COLO668 (cell line): ENCODE results near the gene HLA-A.
"Not testable (repeated sequence)": the region's sequence is repeated elsewhere in the genome, so short reads cannot be mapped to it uniquely, and the experiment has no call there.

Source experiments
- DNase-seq: peaks from one replicate; lab custom pipeline; 2025; ENCODE audit not compliant: unreplicated experiment; lab: John Stamatoyannopoulos, UW

HLA-A gene

GRCh38 chr6:29942275-29943052, at the start of gene HLA-A:
TSS of gene HLA-A (plus strand) at chr6:29942532. CDS start at chr6:29942554, 22 bp downstream.
- peak; percentile 70 for DNase-seq

DNA sequence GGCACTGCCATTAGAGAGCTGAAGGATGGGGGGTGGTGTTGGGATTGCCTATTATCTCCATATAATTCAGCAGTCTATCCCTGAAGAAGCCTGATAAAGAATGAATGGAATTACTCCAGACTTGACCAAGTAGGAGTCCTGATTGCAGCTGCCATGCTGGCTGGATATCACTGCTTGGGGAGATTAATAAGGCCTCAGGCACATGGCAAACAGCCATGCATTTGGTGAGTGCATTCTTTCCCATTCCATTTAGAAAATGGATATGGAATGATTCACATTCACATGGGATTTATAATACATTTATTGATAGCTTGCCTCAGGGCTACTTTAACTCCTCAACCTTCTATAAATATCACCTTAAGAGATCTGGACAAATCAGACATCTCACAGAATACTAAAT, 49.6 kb upstream of the HLA-A start:
- no peak for DNase-seq

DNA sequence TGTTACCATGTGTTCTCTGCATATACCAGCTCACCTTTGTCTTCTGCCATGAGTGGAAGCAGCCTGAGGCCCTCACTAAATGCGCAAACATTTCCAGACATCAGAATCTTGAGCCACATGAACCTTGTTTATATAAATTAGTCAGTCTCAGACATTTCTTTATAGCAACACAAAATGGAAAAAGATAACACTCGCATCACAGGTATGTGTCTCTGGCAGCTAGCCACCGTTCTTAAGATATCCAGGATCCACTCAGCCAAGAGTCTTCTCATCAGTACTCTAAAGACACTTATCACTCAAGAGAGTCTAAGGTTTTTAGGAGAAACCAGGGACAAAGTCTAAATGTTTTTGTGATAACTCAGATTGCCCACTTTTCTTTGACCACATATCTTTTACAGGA, 43.1 kb upstream of the HLA-A start:
- DNase-seq, result no peak

DNA sequence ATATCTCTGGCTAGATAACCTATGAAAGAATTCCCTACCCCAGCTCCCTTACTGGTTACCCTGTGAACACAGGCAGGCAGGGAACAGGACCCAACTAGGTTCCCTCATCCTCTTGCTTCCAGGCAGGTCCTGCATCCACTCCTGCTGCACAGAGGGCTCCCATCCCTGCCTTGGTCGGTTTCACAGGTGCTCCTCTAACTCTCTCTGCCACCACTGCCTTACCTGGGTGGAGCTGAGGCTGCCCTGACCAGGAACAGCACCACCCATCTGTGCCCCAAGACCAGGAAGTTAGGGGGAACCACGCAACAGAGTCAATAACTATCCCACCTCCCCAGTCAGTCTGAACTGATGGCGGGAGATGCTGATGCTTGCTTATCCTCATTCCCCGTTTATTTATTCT, 37.0 kb upstream of the HLA-A start:
- no peak for DNase-seq

DNA sequence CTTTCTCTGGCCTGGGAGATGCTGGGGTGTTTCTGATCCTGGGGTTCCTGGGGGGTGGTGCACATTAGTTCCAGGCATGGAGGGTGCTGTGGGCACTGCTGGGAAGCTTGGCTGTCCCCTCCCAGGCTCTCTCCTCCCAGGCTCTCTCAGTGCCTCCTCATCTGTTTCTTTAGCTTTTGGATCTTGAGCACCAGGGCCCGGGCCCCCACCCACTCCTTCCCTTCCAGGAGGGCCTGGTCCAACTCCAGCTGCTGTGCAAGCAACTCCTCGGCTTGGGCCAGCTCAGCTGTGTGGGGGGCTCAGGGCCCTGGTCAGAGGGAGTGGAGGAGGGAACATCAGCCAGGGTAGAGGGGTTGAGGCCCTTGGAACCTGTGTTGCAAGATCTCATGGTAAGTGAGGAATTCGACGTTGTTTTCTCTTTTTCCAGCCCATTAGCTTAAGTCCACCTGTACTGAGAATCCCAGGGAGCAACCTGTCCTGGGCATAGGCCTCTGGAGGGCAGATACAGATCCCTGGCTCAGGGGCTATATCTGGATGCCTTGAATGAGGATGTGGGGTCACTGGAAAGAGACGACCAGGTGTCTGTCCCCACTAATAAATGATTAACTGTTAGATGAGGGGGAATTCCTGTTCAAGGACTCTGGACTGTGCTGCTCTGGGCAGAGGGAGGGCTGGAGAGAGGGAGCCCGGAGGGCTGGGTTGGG, 34.5 kb upstream of the HLA-A start:
- peak; percentile 3 for DNase-seq

- DNase-seq, result no peak
Measured at GRCh38 chr6:29908341-29908662, 34.0 kb upstream of the HLA-A start.

GRCh38 chr6:29908710-29909109, 33.6 kb upstream of the HLA-A start:
- DNase-seq, result no peak

- DNase-seq, result no peak
Measured at GRCh38 chr6:29909985-29910384, 32.3 kb upstream of the HLA-A start.

GRCh38 chr6:29912840-29913239, 29.5 kb upstream of the HLA-A start:
- no peak for DNase-seq

DNA sequence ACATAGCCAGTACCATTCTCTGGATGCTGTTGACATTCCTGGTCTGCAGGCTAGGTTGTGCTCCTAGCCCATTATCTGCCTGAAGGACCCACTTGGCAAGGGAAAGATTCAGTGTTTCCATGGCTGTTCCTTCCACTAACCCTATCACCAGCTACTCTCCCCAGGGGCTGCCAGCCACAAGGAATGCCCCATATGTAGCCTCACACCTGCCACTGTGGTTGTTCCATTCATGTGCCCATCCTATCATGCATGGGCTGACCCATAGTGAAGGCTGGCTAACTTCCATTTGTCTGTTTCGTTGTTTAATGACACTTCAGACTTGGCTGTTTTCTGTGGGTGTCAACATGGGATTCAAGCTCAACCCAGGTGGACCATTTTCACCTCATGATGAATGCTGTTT, 25.6 kb upstream of the HLA-A start:
- DNase-seq, result no peak

GRCh38 chr6:29917857-29918256, 24.5 kb upstream of the HLA-A start:
- no peak for DNase-seq

DNA sequence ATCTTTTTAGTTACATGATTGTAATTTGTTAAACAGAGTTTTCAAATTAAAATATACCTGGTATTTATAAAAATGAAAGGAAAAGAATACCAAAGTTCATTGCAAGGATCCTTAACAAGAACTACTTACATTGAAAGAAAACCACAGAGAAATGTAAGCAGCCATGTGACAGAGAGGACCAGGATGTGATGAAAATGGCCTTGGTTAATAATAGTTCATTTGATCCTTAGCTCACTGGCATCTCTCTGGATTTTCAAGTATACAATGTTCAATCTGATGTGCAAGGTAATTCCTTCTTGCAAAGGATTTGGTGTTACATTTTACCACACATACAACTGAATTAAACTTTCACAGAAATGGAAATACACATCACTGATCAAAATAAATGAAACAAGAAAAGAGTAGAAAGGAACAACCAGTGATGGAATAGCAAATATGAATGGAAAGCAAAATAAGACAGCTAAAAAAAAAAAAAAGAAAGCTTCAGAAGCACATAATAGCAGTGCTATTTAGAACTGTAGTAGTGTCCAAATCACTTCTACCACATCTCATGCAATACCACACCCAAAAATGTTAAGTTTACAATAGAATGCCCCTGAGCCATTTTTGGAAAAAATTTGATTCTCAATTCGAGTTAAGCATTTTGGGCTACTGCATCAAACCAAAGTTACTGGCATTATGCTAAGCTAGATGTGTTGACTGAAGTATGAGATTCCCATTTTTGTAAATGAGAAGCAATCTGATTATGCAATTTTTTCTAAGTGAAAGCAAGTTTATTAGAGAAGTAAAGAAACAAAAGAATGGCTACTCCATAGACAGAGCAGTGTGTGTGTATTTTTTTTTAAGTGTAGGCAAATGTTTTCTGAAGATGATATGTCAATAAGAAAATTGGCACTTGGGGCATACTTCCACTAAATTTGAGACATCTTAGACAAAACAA, 22.6 kb upstream of the HLA-A start:
- DNase-seq, result no peak

- DNase-seq, result no peak
Measured at GRCh38 chr6:29924287-29924686, 18.0 kb upstream of the HLA-A start.

DNA sequence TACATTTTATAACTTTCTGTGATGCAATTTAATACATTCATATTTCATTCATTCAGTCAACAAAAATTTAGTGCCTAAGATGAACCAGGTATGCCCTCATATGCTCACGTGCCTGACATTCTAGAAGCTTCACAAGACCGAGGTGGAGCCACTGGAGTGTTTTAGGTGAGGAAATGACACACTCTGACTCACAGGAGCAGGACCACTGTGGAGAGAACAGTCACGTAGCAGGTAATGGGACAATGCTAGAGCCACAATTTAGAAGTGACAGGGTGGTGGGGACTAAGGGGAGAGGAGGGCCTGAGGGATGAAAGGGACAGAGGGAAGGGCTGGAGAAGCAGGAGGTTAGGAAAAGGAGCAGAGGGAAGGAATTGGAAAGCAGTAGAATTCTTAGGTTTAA, 17.6 kb upstream of the HLA-A start:
- no peak for DNase-seq

GRCh38 chr6:29925321-29925720, 17.0 kb upstream of the HLA-A start:
- no peak for DNase-seq

DNA sequence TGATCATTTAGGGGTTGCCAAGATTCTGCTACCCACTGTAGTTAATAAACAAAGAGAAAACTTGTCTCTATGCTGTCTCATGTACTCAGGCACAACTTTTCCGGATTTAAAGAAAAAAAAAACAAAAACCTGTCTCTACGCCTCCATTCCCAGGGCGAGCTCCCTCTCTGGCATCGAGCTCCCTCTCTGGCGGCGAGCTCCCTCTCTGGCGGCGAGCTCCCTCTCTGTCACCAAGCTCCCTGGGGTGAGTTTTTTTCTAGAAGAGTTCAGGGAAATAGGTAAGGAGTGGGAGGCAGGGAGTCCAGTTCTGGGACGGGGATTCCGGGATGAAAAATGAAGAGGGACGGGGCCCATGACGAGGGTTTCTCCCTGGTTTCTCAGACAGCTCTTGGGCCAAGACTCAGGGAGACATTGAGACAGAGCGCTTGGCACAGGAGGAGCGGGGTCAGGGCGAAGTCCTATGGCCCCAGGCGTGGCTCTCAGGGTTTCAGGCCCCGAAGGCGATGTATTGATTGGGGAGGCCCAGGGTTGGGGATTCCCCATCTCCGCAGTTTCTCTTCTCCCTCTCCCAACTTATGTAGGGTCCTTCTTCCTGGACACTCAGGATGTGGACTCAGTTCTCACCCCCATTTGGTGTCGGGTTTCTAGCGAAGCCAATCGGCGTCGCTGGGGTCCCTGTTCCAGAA, 16.5 kb upstream of the HLA-A start:
- no peak for DNase-seq

- DNase-seq, result peak; percentile 18
Measured at GRCh38 chr6:29926413-29927274, 15.7 kb upstream of the HLA-A start.

- DNase-seq, result no peak
Measured at GRCh38 chr6:29927275-29927569, 15.1 kb upstream of the HLA-A start.

- DNase-seq, result no peak
Measured at GRCh38 chr6:29927841-29928388, 14.4 kb upstream of the HLA-A start.

GRCh38 chr6:29930047-29930446, 12.3 kb upstream of the HLA-A start:
- DNase-seq, result not testable (repeated sequence)
